Kidney (tissue), 14 donors: Measurements from ENCODE around the gene HAGH. TPM values are rescaled to one million over a fixed set of nuclear protein-coding genes. Genes with fewer than 3 reads are reported as not detected.

Source experiments
- DNase-seq, 5 donors: peaks; one replicate each; pipeline ENCODE4 v3.0.0-alpha.2; 2013 to 2020
- FAIRE-seq: peaks from 2 replicates; lab custom pipeline; 2012; peaks lifted over from hg19 to GRCh38; lab: Jason Lieb, UNC
- H3K27ac ChIP-seq, 2 donors: one replicate each; pipeline ENCODE4 v1.7.0; 2013; ENCODE audit warnings: low read depth in 2 of 2, low read length in 2 of 2, inconsistent platforms in 1 of 2
- H3K27me3 ChIP-seq: one replicate; pipeline ENCODE4 v1.7.1; 2013; ENCODE audit warnings: low read length, inconsistent platforms; ENCODE audit not compliant: control insufficient read depth, insufficient read depth
- H3K36me3 ChIP-seq, 3 donors: one replicate each; pipeline versions ENCODE4 v1.7.0 to v1.7.1; 2013; ENCODE audit warnings: low read length in 3 of 3, control low read depth in 1 of 3, inconsistent platforms in 1 of 3; ENCODE audit not compliant: insufficient read depth in 3 of 3, control insufficient read depth in 2 of 3
- H3K4me1 ChIP-seq, 3 donors: one replicate each; pipeline versions ENCODE4 v1.7.0 to v1.7.1; 2013; ENCODE audit warnings: low read length in 3 of 3, inconsistent platforms in 1 of 3, low read depth in 1 of 3; ENCODE audit not compliant: control insufficient read depth in 2 of 3, insufficient read depth in 2 of 3
- H3K4me3 ChIP-seq, 3 donors: one replicate each; pipeline versions ENCODE4 v1.7.0 to v1.8.1; 2013; ENCODE audit warnings: low read length in 3 of 3, control low read depth in 1 of 3, inconsistent platforms in 1 of 3
- H3K9ac ChIP-seq, 3 donors: one replicate each; pipeline versions ENCODE4 v1.7.0 to v1.7.1; 2013; ENCODE audit warnings: low read length in 3 of 3, control low read depth in 1 of 3, inconsistent platforms in 1 of 3
- H3K9me3 ChIP-seq, 3 donors: one replicate each; pipeline versions ENCODE4 v1.7.0 to v1.7.1; 2013; ENCODE audit warnings: low read length in 3 of 3, control low read depth in 1 of 3, inconsistent platforms in 1 of 3; ENCODE audit not compliant: control insufficient read depth in 2 of 3, insufficient read depth in 1 of 3
- intact Hi-C: fragments of 100-400 bp; cut with DNase I; formaldehyde crosslinking; loops from one replicate; pipeline ENCODE4 v1.11.1; 2022
- polyA plus RNA-seq: library from polyadenylated mRNA; stranded (reverse); fragments of 350-450 nt; fragmentation: Illumina TruSeq; extraction: RNeasy Lipid Tissue Mini Kit (QIAGEN cat#74804); gene quantifications from one replicate; pipeline ENCODE4 v1.2.3, GENCODE V29; 2014; ENCODE audit warnings: low read depth, low replicate concordance; ENCODE audit not compliant: insufficient read depth
- total RNA-seq: library from RNA; stranded (reverse); fragmentation: NEBNext Ultra II Directional; extraction: Animal tissue kit (Norgen Biotek cat#: 25700); gene quantifications from one replicate; pipeline ENCODE4 v1.2.1, GENCODE V29; 2021
- TF ChIP-seq, protein P1 (sequence below): IDR thresholded peaks from 3 replicates; pipeline ENCODE4 v1.5.1; 2012; ENCODE audit warnings: mild to moderate bottlenecking, moderate library complexity, borderline replicate concordance; ENCODE audit not compliant: insufficient read depth; ENCODE audit errors: extremely low read depth
- donor health status: control.
- donor health status: control.
- donor health status: control.
- donor health status: control.
- donor health status: control.
- donor health status: DM: yes; HTN: yes; CAD: no.
- donor health status: Normal renal cell carcinoma (clear cell type).

HAGH gene
- total and polyA plus RNA-seq, 2 donors from 2014 or later: 48.1 to 258 TPM

GRCh38 chr16:1760911-1761310 lies 65.7 kb downstream of the HAGH start:
- Histone ChIP-seq H3K9ac (no peak overlapping the region), H3K4me1 (no peaks in the 10 kb centered on the region), H3K27ac (no peak overlapping the region), H3K9me3 (no peaks in the 10 kb centered on the region), H3K4me3 (no peak overlapping the region), H3K36me3 (peaks cover 0 to 14% (median 6%) of the 10 kb centered on the region in 3 donors), H3K27me3 (no peaks in the 10 kb centered on the region)
- intact Hi-C loops: no loop called here
- FAIRE-seq (no peak), DNase-seq (no peak)
- TF ChIP-seq, protein P1, sequence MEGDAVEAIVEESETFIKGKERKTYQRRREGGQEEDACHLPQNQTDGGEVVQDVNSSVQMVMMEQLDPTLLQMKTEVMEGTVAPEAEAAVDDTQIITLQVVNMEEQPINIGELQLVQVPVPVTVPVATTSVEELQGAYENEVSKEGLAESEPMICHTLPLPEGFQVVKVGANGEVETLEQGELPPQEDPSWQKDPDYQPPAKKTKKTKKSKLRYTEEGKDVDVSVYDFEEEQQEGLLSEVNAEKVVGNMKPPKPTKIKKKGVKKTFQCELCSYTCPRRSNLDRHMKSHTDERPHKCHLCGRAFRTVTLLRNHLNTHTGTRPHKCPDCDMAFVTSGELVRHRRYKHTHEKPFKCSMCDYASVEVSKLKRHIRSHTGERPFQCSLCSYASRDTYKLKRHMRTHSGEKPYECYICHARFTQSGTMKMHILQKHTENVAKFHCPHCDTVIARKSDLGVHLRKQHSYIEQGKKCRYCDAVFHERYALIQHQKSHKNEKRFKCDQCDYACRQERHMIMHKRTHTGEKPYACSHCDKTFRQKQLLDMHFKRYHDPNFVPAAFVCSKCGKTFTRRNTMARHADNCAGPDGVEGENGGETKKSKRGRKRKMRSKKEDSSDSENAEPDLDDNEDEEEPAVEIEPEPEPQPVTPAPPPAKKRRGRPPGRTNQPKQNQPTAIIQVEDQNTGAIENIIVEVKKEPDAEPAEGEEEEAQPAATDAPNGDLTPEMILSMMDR: no peak

DNA sequence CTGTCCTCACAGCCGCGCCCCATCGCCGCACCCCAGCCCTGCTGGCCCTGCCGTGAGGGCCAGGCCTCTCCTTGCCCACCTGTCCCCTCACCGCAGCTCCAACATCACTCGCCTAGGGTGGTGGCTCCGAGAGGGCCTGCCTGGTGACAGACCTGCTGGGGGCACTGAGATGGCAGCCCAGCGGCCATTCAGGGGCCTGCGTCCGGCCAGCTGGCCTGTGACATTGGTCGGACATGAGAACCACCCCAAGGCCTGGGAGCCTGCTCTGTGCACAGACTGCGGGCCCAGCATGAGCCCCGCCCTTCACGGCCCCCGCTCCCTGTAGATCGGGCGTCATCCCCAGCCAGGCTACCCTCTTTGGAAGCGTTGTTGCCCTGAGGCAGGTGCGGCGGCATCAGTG lies 67.1 kb downstream of the HAGH start:
- Histone ChIP-seq H3K27me3 (no peaks in the 10 kb centered on the region), H3K9me3 (no peaks in the 10 kb centered on the region), H3K4me3 (no peak overlapping the region), H3K27ac (no peak overlapping the region), H3K9ac (no peak overlapping the region), H3K36me3 (peaks cover 0 to 7% (median 6%) of the 10 kb centered on the region in 3 donors), H3K4me1 (no peaks in the 10 kb centered on the region)
- FAIRE-seq: no peak
- TF ChIP-seq, protein P1: no peak
- DNase-seq: no peak
- intact Hi-C loops: no loop called here

DNA sequence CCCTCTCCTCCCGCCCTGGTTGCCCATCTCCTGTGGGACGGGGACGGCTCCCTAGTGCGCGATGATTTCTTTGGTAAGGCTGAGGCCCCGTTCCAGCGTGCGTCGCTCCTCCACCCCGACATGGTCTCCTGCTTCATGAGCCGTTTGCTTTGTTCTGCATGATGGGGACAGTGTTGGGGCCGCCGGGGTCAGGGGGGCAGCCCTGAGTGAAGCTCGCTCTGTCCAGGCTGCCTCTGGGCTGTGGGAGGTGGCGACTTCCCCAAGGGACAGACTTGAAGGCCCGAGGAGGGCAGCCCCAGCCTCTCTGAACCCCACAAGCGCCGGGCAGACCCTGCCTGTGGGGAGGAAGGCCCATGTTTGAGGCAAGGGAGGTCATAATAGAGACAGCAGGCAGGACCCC lies 67.7 kb downstream of the HAGH start:
- H3K27ac ChIP-seq: no peak overlapping the region
- no peaks in the 10 kb centered on the region for H3K27me3 ChIP-seq
- no peaks in the 10 kb centered on the region for H3K9me3 ChIP-seq
- H3K36me3 ChIP-seq: peaks cover 0 to 7% (median 6%) of the 10 kb centered on the region in 3 donors
- H3K4me1 ChIP-seq: no peaks in the 10 kb centered on the region
- TF ChIP-seq, protein P1: no peak
- H3K9ac ChIP-seq: no peak overlapping the region
- intact Hi-C loops: no loop called here
- no peak overlapping the region for H3K4me3 ChIP-seq
- no peak for FAIRE-seq
- DNase-seq: no peak

DNA sequence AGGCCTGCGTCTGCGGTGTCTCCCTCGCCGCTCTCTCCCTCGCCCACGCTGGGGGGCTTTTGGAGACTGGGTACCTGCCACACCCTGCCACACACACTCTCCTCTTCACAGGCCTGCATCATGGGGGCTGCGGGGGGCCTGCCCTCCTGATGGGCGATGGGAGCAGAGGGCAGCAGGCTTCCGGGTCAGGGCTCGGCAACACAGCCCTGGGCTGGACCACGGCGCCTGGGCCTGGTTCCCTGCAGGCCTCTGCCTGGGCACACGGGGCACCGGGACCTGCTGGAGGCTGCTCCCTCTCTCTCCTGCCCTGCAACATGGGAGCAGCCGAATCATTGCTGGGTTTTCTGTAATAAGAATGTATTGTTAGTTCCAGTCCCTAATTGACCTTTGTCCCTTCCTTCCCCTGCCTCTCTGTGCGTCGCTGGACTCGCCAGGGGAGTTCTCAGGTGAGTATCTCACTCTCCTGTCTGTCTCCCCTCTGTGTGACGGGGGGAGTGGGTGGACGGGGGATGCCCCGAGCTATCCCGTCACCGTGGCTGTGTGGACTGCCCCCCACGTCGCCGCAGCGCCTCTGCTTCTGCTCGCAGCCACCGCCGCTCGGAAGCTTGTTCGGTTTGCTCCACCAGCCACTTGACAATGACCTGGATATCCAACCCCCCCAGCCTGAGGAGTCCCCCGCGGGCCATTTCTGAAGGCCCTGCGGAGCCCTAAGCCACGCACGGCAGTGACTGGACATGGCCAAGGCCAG lies 68.7 kb downstream of the HAGH start:
- Histone ChIP-seq H3K27ac (no peak overlapping the region), H3K4me3 (no peak overlapping the region), H3K9ac (no peak overlapping the region), H3K27me3 (no peaks in the 10 kb centered on the region), H3K36me3 (peaks cover 0 to 6% (median 5%) of the 10 kb centered on the region in 3 donors), H3K4me1 (no peaks in the 10 kb centered on the region), H3K9me3 (no peaks in the 10 kb centered on the region)
- no peak for FAIRE-seq
- no peak for DNase-seq
- TF ChIP-seq, protein P1: no peak
- intact Hi-C loops: no loop called here
